Muscle of leg (tissue), 11 donors: ENCODE data around the gene QRICH2. TPM values are rescaled to one million over a fixed set of nuclear protein-coding genes. Genes with fewer than 3 reads are reported as not detected.

Experiments
- DNase-seq: peaks from one replicate; pipeline ENCODE4 v3.0.0; 2013
- H3K27ac ChIP-seq: one replicate; pipeline ENCODE4 v1.5.1; 2013; ENCODE audit warnings: mild to moderate bottlenecking, low read length, control low read depth
- H3K27me3 ChIP-seq: one replicate; pipeline ENCODE4 v1.6.1; 2013; ENCODE audit warnings: low read length; ENCODE audit not compliant: control insufficient read depth, insufficient read depth
- H3K36me3 ChIP-seq: one replicate; pipeline ENCODE4 v1.6.1; 2013; ENCODE audit warnings: low read length; ENCODE audit not compliant: control insufficient read depth, insufficient read depth
- H3K4me1 ChIP-seq: one replicate; pipeline ENCODE4 v1.6.1; 2013; ENCODE audit warnings: low read length; ENCODE audit not compliant: control insufficient read depth, insufficient read depth
- H3K4me3 ChIP-seq: one replicate; pipeline ENCODE4 v1.5.1; 2013; ENCODE audit warnings: low read length, control low read depth
- H3K9me3 ChIP-seq: replicated peaks from 2 replicates; pipeline ENCODE4 v1.6.1; 2013; ENCODE audit warnings: low read depth, low read length; ENCODE audit not compliant: control insufficient read depth
- WGBS: methylation state at CpG from one replicate; pipeline ENCODE4 v1.1.5; 2013; ENCODE audit warnings: missing lambda C conversion rate; ENCODE audit not compliant: insufficient coverage; 5-methylcytosine and 5-hydroxymethylcytosine counted together
- polyA plus RNA-seq, 8 donors: library from polyadenylated mRNA; unstranded; fragments of 120-200 nt; gene quantifications; one replicate each; pipeline versions ENCODE4 v1.2.1 to v1.2.3, GENCODE V29; 2013; ENCODE audit warnings: inconsistent platforms in 1 of 8, low replicate concordance in 1 of 8; ENCODE audit not compliant: insufficient read length in 8 of 8, insufficient read depth in 1 of 8
- total RNA-seq: library from RNA; stranded (reverse); fragments of 120-200 nt; gene quantifications from one replicate; pipeline ENCODE4 v1.2.4, GENCODE V29; 2013

Gene QRICH2
- total and polyA plus RNA-seq, 9 donors: 2.1 to 4.7 (median 3.8) TPM

DNA sequence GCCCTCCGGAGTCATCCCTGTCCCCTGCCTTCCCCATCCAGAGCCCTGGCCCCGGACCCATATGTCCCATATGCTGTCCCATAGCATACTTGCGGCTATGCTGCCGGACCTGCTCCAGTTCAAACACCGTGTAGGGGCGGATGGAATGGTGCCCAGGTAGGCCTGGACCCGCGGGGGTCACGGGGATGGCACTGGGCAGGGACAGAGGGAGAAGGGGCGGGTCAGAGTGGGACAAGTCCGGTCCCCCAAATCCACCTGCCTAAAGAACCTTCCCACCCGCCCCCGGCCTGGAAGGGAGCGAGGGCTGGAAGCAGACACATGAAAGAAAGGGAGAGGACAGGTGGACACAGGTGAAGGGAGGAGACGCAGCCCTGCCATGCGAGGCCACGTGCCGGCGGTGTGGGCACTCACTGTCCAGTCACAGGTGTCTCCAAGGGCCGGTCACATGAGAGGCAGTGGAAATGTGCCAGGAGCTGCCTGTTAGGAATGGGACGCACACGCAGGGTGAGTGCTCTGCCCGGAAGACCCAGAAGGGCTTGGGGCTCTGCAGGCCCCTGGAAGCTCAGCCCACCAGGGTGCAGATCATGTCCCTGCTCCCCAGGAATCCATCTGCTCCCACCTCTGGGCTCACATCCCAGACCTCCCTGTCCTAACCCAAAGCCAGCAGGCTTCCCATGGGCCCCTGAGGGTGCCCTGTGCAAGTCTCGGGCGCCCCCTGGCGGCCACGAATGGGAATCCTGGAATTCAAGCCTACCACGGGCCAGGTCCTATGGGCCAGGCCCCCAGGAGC, 28.9 kb downstream of the QRICH2 start:
- WGBS: 46% methylated on average over 20 of the region's 28 CpGs
- peaks cover 31% of the 10 kb centered on the region for H3K4me1 ChIP-seq
- no peak overlapping the region for H3K4me3 ChIP-seq
- no peaks in the 10 kb centered on the region for H3K9me3 ChIP-seq
- peak; percentile 89 for DNase-seq
- no peaks in the 10 kb centered on the region for H3K27me3 ChIP-seq
- no peaks in the 10 kb centered on the region for H3K36me3 ChIP-seq
- no peak overlapping the region for H3K27ac ChIP-seq

DNA sequence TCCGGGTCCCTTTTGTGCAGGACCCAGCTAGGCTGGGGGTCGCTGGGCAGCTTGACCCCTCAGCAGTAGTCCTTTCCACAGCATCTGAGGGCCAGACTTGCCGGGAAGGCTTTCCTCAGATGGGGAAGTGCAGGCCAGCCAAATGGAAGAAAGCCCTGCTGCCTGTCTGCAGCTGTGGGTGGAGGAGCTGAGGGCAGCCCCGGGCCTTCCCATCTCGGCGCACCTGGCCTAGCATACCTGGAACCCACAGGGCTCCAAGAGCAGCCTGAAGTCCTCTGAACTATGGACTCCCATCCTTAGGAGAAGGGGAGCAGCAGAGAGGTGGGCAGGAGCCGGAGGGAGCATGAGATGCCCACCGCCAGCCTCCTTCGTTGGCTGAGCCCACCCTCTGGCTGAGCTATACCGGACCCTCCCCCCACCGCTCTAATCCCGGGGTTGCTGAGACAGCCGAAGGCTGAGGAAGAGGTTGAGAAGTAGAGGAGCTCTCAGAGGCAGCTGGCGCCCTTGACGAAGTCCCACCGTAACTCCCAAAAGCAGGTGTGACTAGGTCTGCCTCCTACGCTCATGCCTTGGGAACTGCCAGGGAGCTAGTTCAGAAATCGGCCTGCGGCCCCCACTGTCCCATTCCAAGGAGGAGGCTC, 29.7 kb downstream of the QRICH2 start:
- DNase-seq: no peak
- no peak overlapping the region for H3K4me3 ChIP-seq
- H3K27ac ChIP-seq: no peak overlapping the region
- H3K27me3 ChIP-seq: no peaks in the 10 kb centered on the region
- WGBS: 81% methylated on average over 19 of the region's 19 CpGs
- H3K9me3 ChIP-seq: no peaks in the 10 kb centered on the region
- peaks cover 36% of the 10 kb centered on the region for H3K4me1 ChIP-seq
- H3K36me3 ChIP-seq: no peaks in the 10 kb centered on the region

DNA sequence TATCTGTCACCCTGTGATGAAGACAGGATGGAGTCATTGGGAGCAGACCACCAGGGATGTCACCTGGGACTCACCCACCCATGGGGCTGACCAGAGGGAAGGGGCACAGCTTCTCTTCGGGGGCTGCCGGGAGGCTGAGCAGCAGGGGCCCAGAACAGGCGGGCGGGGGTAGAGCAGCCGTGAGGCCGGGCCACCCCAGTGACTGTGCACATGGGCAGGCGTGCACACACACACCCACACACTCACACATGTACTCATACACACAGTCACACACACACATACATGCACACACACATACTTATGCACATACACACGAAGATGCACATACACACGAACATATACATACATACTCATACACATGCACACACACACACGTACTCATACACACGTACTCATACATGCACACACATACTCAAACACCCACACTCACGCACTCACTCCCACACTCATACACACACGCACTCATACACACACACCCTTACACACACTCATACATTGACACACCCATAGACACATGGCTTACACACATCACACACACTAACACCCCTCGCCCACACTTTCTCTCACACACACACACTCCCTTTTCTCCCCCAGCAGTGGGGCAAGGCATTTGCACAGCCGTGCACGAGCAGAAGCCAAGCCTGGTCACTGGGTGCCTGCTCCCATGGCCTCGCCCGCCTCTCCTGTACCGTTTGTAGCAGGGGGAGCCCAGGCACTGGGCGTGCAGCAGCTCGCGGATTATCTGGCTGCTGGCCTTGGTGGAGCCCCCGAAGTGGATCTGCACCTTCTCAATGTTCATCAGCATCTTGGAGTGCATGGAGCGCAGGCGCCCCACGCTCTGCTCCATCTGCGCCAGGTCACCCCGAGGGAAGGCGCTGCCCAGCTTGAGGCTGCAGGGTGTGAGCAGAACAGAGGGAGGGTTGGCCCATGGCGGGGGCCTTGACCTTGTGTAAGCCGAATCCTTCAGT, 30.5 kb downstream of the QRICH2 start:
- WGBS: 87% methylated on average over 31 of the region's 31 CpGs
- no peaks in the 10 kb centered on the region for H3K27me3 ChIP-seq
- peaks cover 41% of the 10 kb centered on the region for H3K4me1 ChIP-seq
- H3K36me3 ChIP-seq: no peaks in the 10 kb centered on the region
- H3K4me3 ChIP-seq: no peak overlapping the region
- no peak overlapping the region for H3K27ac ChIP-seq
- no peak for DNase-seq
- H3K9me3 ChIP-seq: no peaks in the 10 kb centered on the region

DNA sequence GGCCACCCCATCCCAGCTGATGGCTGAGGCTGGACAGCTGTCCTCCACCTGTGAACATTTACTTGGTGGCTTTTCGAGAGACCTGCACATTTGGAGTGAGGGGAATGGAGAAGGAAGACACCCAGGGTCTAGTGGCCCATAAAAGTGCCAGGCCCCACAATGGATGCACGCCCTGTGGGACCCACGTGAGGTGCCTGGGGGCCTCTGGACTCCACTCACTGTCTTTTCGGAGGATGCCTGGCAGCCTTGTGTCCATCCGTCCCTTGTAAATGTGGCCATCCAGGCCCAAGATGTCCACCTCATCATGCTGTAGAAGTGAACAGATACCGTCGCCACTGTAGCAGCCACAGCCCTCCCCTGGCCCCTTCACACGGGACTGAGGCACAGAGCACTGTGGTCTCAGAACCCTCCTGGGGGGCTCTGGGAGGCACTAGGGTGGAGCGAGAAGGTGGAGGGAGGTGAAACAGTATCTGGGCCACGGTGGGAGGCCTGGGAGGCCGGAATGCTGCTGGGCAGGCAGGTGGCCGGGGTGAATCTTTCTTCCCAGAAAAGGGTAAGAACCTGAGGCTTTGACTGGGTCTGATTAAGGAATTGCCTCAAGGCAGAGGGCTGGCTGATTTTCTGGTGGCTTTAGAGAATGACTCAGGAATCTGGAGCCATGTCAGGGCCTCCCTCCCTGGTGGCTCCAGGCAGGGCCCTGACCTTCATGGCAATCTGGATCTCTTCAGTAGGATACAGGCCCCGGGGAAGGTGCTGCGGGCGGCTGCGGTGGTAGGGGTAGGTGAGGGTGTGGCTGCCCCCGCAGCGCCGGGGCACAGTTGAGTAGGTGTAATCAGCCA, 31.4 kb downstream of the QRICH2 start:
- no peak overlapping the region for H3K4me3 ChIP-seq
- no peak overlapping the region for H3K27ac ChIP-seq
- DNase-seq: no peak
- no peaks in the 10 kb centered on the region for H3K9me3 ChIP-seq
- peaks cover 41% of the 10 kb centered on the region for H3K4me1 ChIP-seq
- H3K36me3 ChIP-seq: no peaks in the 10 kb centered on the region
- H3K27me3 ChIP-seq: no peaks in the 10 kb centered on the region
- whole genome bisulfite sequencing: 73% methylated on average over 12 of the region's 19 CpGs

DNA sequence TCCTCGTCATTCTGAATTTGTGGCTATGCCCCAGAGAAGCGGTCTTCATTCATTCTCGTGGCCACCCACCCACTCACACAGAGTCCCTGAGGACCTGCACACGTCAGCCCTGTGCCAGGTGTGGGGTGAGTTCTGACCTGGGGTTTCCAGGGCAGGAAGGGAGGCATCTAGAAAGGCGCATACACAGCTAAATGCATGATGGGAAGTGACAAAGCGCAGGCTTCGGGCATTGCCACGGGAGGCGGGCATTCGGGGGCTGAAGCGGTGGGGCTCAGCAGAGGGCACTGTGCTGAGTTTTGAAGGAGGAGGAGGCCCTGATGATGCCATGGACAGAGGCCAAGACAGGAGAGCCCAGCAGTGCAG, 32.0 kb downstream of the QRICH2 start:
- no peaks in the 10 kb centered on the region for H3K36me3 ChIP-seq
- H3K9me3 ChIP-seq: no peaks in the 10 kb centered on the region
- WGBS: 88% methylated on average over 7 of the region's 11 CpGs
- no peak overlapping the region for H3K27ac ChIP-seq
- H3K4me1 ChIP-seq: peaks cover 41% of the 10 kb centered on the region
- H3K27me3 ChIP-seq: no peaks in the 10 kb centered on the region
- DNase-seq: no peak
- H3K4me3 ChIP-seq: no peak overlapping the region

DNA sequence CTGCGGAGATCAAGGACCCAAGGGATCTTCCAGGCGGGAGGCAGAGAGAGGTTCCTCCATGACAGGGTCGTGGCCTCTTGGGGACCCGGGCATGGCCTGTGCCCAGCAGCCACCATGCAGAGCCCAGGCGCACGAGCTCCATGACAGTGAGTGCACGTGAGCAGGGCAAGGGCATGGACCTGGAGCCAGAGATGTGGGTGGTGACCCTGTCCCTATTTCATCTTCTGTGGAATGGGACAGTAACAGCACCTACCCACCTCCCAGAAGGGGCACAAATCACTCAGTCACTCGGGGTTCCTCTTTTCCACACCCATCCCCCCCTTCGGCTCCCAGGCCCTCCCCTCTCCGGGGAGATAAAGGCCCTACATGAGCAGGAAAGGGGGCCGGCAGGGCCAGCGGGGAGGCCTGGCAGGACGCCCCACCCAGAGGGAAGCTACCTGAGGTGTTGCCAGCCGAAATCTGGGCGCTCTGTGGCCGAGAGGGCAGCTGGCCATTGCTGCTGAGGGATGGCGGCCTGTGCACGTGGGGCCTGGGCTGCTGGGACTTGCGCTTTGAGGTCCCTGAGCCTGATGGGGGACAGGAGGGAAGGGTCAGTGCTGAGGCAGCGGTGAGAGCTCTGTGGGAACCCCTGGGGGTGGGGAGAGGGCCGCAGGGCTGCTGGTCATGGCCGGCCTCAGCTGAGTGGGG, 32.6 kb downstream of the QRICH2 start:
- no peak overlapping the region for H3K4me3 ChIP-seq
- H3K4me1 ChIP-seq: peaks cover 46% of the 10 kb centered on the region

DNA sequence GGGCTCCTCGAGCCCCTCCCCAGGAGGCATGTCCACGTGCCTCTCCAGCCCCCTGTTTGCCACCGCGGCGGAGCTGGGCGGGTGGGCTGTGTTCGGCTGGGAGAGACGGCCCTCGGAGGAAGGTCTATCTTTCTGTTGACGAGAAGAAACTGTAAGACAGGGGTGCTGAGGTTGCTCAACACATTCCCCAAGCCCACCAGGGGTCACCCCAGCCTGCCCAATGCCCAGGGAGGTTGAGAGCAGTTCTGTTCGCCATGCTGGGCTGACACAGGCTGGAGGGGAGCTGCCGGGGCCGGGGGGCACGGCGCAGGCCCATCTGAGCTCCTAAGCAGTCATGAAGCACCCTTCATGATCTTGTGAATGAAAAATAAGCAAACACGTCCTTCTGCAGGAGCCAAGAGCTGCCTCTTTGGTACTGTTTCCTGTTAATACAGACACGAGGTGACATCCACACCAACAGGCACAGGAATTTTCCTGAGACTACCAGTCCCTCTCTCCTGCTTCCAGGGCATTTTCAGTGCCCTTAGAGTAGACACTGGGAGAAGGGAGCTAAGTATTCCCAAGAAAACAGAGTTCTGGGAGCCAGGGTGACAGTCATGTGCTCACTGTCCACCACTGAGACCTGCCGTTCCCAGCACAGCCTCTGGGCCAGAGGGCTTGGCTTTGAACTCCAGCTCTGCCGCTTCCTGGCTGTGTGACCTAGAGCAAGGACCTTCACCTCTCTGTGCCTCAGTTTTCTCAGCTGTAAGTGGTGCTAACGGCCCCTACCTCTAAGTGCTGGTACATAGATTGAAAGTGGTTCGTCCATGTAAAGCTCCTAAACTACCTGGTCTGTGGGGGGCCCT, 33.7 kb downstream of the QRICH2 start:
- Histone ChIP-seq H3K36me3 (peaks cover 11% of the 10 kb centered on the region), H3K27me3 (no peaks in the 10 kb centered on the region), H3K9me3 (no peaks in the 10 kb centered on the region), H3K27ac (no peak overlapping the region), H3K4me3 (no peak overlapping the region), H3K4me1 (peaks cover 54% of the 10 kb centered on the region)
- DNase-seq: no peak
- WGBS: 62% methylated on average over 5 of the region's 21 CpGs

More for the DNA sequence above, 32.6 kb downstream of the QRICH2 start:
- DNase-seq: no peak
- Histone ChIP-seq H3K36me3 (no peaks in the 10 kb centered on the region), H3K27me3 (no peaks in the 10 kb centered on the region), H3K9me3 (no peaks in the 10 kb centered on the region), H3K27ac (no peak overlapping the region)
- 79% methylated on average over 15 of the region's 22 CpGs for WGBS

DNA sequence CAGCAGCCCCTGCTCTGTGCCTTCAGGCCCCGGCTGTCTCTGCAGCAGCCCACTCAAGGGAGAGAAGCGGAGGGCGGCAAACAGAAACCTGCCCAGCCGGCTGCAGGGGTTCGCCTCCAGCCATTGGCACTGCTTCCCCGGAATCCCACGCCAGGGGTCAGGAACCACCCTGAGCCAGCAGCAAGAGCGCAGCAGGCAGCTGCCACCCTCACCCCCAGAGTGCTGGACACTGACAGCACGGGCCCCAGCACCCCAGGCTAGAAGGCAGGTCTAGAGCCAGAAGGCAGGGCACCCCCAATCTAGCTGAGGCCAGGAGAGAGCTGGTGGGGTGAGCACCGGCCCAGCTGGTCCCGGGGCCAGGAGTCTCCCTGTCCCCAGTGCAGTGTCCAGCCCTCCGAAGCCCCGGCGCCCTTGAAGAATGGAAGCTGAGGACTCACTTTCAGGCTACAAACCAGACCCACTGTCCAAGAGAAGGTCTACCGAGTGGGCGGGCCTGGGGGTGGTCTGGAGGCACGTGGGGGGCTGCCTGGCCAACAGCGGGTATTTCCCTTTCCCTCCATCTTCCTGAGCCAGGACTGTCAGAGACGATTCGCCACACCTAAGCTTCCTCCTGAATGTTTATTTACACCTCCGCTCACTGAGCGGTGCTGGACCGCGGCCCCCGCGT, 34.5 kb downstream of the QRICH2 start:
- DNase-seq: no peak
- peaks cover 17% of the 10 kb centered on the region for H3K36me3 ChIP-seq
- no peak overlapping the region for H3K27ac ChIP-seq
- peaks cover 55% of the 10 kb centered on the region for H3K4me1 ChIP-seq
- H3K4me3 ChIP-seq: no peak overlapping the region
- H3K9me3 ChIP-seq: no peaks in the 10 kb centered on the region
- no peaks in the 10 kb centered on the region for H3K27me3 ChIP-seq
- WGBS: 59% methylated on average over 17 of the region's 26 CpGs
